ENCODE results near the gene MT1E. TPM values are rescaled to one million over a fixed set of nuclear protein-coding genes. Genes with fewer than 3 reads are reported as not detected.

The MT1E gene
- total and polyA plus RNA-seq, 12 donors: 105 to 1,395 (median 413) TPM

DNA sequence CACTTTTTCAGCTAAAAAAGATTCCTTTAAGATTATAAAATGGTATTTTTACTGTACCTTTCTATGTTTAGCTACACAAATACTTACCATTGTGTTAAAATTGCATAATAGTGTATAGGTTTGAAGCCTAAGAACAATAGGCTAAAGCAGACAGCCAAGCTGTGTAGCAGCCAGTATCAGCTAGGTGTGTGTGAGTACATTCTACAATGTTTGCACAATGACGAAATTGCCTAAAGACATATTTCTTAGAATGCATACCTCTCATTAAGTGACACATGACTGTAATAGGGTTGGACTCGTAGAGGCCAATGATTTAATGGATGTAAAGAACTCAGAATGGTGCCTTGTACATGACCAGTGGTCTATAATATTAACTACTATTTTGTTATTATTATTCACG, 24.2 kb downstream of the MT1E start:
- Histone ChIP-seq H3K9me3 (replicated peaks in 1 of 3) (no peaks in the 10 kb centered on the region), H3K4me1 (replicated peaks in 1 of 2) (peaks cover 0 to 7% of the 10 kb centered on the region in 2 donors), H3K4me3 (no peak overlapping the region), H3K36me3 (replicated peaks in 1 of 2) (no peaks in the 10 kb centered on the region), H3K27me3 (no peaks in the 10 kb centered on the region), H3K27ac (no peak overlapping the region)
- intact Hi-C loops (cut with DNase I): no loop called here
- TF ChIP-seq, protein P1, sequence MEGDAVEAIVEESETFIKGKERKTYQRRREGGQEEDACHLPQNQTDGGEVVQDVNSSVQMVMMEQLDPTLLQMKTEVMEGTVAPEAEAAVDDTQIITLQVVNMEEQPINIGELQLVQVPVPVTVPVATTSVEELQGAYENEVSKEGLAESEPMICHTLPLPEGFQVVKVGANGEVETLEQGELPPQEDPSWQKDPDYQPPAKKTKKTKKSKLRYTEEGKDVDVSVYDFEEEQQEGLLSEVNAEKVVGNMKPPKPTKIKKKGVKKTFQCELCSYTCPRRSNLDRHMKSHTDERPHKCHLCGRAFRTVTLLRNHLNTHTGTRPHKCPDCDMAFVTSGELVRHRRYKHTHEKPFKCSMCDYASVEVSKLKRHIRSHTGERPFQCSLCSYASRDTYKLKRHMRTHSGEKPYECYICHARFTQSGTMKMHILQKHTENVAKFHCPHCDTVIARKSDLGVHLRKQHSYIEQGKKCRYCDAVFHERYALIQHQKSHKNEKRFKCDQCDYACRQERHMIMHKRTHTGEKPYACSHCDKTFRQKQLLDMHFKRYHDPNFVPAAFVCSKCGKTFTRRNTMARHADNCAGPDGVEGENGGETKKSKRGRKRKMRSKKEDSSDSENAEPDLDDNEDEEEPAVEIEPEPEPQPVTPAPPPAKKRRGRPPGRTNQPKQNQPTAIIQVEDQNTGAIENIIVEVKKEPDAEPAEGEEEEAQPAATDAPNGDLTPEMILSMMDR (IDR thresholded peaks at IDR 0.05): no peak
- no peak for TF ChIP-seq POLR2A (IDR thresholded peaks at IDR 0.05)
- WGBS, 4 donors: 87 to 95% (median 92%) methylated on average over 3 of the region's 3 CpGs
- DNase-seq: no peak

DNA sequence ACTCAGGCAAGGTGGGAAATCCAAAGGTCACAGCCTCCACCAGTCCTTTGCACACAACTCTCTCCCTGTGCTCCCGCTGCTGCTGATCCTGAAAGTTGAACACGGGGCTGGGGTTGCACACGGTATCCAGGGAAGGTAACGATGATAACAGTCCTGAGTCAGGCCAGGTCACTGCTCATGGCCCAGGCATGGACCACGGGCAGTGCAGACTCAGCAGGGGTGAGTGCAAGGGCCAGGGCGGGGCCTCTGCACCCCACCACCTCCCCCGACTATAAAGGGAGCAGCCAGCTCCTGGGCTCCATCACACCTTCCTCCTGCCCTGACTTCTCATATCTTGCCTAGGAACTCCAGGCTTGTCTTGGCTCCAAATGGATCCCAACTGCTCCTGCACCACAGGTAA, 26.0 kb downstream of the MT1E start, which contains the start of gene MT1B:
TSS of gene MT1B (plus strand) at position 301 of the 400 bp plus-strand sequence. CDS start at position 369, 68 bp downstream.
- 75 to 84% (median 79%) methylated on average over 4 to 7 of the region's 7 CpGs for WGBS, 4 donors
- H3K27me3 ChIP-seq: no peaks in the 10 kb centered on the region
- no peak for TF ChIP-seq POLR2A (IDR thresholded peaks at IDR 0.05)
- TF ChIP-seq, protein P1 (IDR thresholded peaks at IDR 0.05): no peak
- DNase-seq: no peak
- no peaks in the 10 kb centered on the region for H3K9me3 ChIP-seq (replicated peaks in 1 of 3)
- intact Hi-C loops (cut with DNase I): no loop called here
- H3K4me3 ChIP-seq: no peak within 1 kb of the TSS
- H3K36me3 ChIP-seq (replicated peaks in 1 of 2): no peaks in the 10 kb centered on the region
- H3K4me1 ChIP-seq (replicated peaks in 1 of 2): peaks cover 0 to 7% of the 10 kb centered on the region in 2 donors
- no peak within 1 kb of the TSS for H3K27ac ChIP-seq

GRCh38 chr16:56652600-56652999, 27.0 kb downstream of the MT1E start:
- no peak for DNase-seq
- TF ChIP-seq POLR2A (IDR thresholded peaks at IDR 0.05): no peak
- TF ChIP-seq, protein P1 (IDR thresholded peaks at IDR 0.05): no peak
- intact Hi-C loops (cut with DNase I): no loop called here

DNA sequence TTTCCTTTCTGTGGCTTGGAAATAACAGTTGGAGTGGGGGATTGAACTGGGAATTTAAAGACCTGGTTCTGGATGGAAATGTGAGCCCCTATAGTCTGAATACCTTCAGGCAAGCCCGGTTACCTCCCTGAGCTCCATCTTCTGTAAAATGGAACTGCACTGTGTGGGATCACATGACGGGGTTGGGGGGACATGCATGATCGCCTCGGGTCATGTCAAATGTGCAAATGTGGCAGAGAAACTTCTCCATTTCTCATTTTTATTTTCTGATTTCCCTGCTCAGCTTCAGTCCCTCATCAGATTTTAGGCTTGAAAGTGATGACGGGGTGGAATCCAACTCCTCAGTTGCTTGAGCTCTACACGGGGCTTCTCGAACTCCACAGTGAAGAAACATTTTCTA, 27.6 kb downstream of the MT1E start:
- Histone ChIP-seq H3K36me3 (replicated peaks in 1 of 2) (no peaks in the 10 kb centered on the region), H3K4me1 (replicated peaks in 1 of 2) (peaks cover under 1 to 7% of the 10 kb centered on the region in 2 donors), H3K27ac (no peak overlapping the region), H3K4me3 (no peak overlapping the region), H3K27me3 (no peaks in the 10 kb centered on the region), H3K9me3 (replicated peaks in 1 of 3) (no peaks in the 10 kb centered on the region)
- intact Hi-C loops (cut with DNase I): no loop called here
- WGBS, 4 donors: 86 to 89% (median 87%) methylated on average over 7 of the region's 7 CpGs
- TF ChIP-seq POLR2A (IDR thresholded peaks at IDR 0.05): no peak
- TF ChIP-seq, protein P1 (IDR thresholded peaks at IDR 0.05): no peak
- DNase-seq: no peak

More at GRCh38 chr16:56652600-56652999, 27.0 kb downstream of the MT1E start:
- no peaks in the 10 kb centered on the region for H3K27me3 ChIP-seq
- 22 to 82% (median 65%) methylated on average over 1 of the region's 1 CpG for WGBS, 4 donors
- no peak overlapping the region for H3K27ac ChIP-seq
- H3K4me1 ChIP-seq (replicated peaks in 1 of 2): peaks cover 0 to 5% of the 10 kb centered on the region in 2 donors
- no peaks in the 10 kb centered on the region for H3K9me3 ChIP-seq (replicated peaks in 1 of 3)
- H3K4me3 ChIP-seq: no peak overlapping the region
- no peaks in the 10 kb centered on the region for H3K36me3 ChIP-seq (replicated peaks in 1 of 2)

Measured in adrenal gland (tissue), 12 donors.